Mesenchymal stem cell (in vitro differentiated cells and primary cell): ENCODE results near the gene ANXA7.

Experiments
- DNase-seq: peaks from one replicate; pipeline ENCODE4 v3.0.0-alpha.2; 2013
- H2AFZ ChIP-seq: one replicate; pipeline ENCODE4 v1.6.1; 2013; ENCODE audit warnings: low read depth, mild to moderate bottlenecking, control low read depth, inconsistent platforms, low read length, moderate library complexity
- H2AK5ac ChIP-seq: 2 replicates; pipeline ENCODE4 v1.6.1; 2013; ENCODE audit warnings: low read length, moderate library complexity, mild to moderate bottlenecking, inconsistent platforms; ENCODE audit not compliant: severe bottlenecking
- H2BK120ac ChIP-seq: one replicate; pipeline ENCODE4 v1.6.1; 2013; ENCODE audit warnings: low read depth, mild to moderate bottlenecking, inconsistent platforms, low read length, moderate library complexity
- H2BK12ac ChIP-seq, 2 experiments: one replicate each; pipeline ENCODE4 v1.6.1; 2013; ENCODE audit warnings: inconsistent platforms in 2 of 2, low read length in 2 of 2, mild to moderate bottlenecking in 2 of 2, moderate library complexity in 2 of 2, control low read depth in 1 of 2
- H2BK15ac ChIP-seq: one replicate; pipeline ENCODE4 v1.6.1; 2013; ENCODE audit warnings: mild to moderate bottlenecking, low read depth, inconsistent platforms; ENCODE audit not compliant: poor library complexity, severe bottlenecking
- H2BK5ac ChIP-seq: 2 replicates; pipeline ENCODE4 v1.6.1; 2013; ENCODE audit warnings: low read depth, mild to moderate bottlenecking, low read length, control low read depth, inconsistent platforms; ENCODE audit not compliant: poor library complexity, severe bottlenecking
- H3K14ac ChIP-seq, 2 experiments: one replicate each; pipeline ENCODE4 v1.6.1; 2013; ENCODE audit warnings: inconsistent platforms in 2 of 2, low read length in 2 of 2, control low read depth in 1 of 2, mild to moderate bottlenecking in 1 of 2, moderate library complexity in 1 of 2
- H3K18ac ChIP-seq, 2 experiments: one replicate each; pipeline ENCODE4 v1.6.1; 2013; ENCODE audit warnings: inconsistent platforms in 2 of 2, low read length in 2 of 2, control low read depth in 1 of 2, low read depth in 1 of 2, mild to moderate bottlenecking in 1 of 2
- H3K23ac ChIP-seq, 2 experiments: one replicate each; pipeline ENCODE4 v1.6.1; 2013; ENCODE audit warnings: inconsistent platforms in 2 of 2, low read length in 2 of 2, mild to moderate bottlenecking in 2 of 2, moderate library complexity in 2 of 2, control low read depth in 1 of 2
- H3K27ac ChIP-seq: 2 replicates; pipeline ENCODE4 v1.5.1; 2013; ENCODE audit warnings: mild to moderate bottlenecking, moderate library complexity, low read length, control low read depth, inconsistent platforms; ENCODE audit not compliant: poor library complexity, severe bottlenecking
- H3K27me3 ChIP-seq, 2 experiments: 2 replicates each; pipeline versions ENCODE4 v1.6.1 to v1.7.0; 2013; ENCODE audit warnings: low read length in 2 of 2, mild to moderate bottlenecking in 2 of 2, moderate library complexity in 2 of 2, control low read depth in 1 of 2, inconsistent platforms in 1 of 2; ENCODE audit not compliant: control insufficient read depth in 1 of 2, insufficient read depth in 1 of 2
- H3K36me3 ChIP-seq, 2 experiments: 2 replicates each; pipeline versions ENCODE4 v1.6.1 to v1.7.0; 2013; ENCODE audit warnings: low read length in 2 of 2, control low read depth in 1 of 2, inconsistent platforms in 1 of 2, low read depth in 1 of 2, mild to moderate bottlenecking in 1 of 2; ENCODE audit not compliant: insufficient read depth in 2 of 2, control insufficient read depth in 1 of 2
- H3K4ac ChIP-seq, 2 experiments: one replicate each; pipeline ENCODE4 v1.6.1; 2013; ENCODE audit warnings: inconsistent platforms in 2 of 2, low read length in 2 of 2, mild to moderate bottlenecking in 2 of 2, moderate library complexity in 2 of 2, control low read depth in 1 of 2, low read depth in 1 of 2
- H3K4me1 ChIP-seq: 2 replicates; pipeline ENCODE4 v1.6.1; 2013; ENCODE audit warnings: low read depth, low read length, control low read depth; ENCODE audit not compliant: control insufficient read depth, insufficient read depth
- H3K4me2 ChIP-seq: 2 replicates; pipeline ENCODE4 v1.6.1; 2013; ENCODE audit warnings: low read length, mild to moderate bottlenecking, inconsistent platforms; ENCODE audit not compliant: poor library complexity, severe bottlenecking
- H3K4me3 ChIP-seq, 2 experiments: 2 replicates each; pipeline versions ENCODE4 v1.5.1 to v1.7.0; 2013; ENCODE audit warnings: low read length in 2 of 2, mild to moderate bottlenecking in 2 of 2, control low read depth in 1 of 2, low read depth in 1 of 2; ENCODE audit not compliant: insufficient read depth in 1 of 2
- H3K79me1 ChIP-seq: replicated peaks from 2 replicates; pipeline ENCODE4 v1.6.1; 2013; ENCODE audit warnings: mild to moderate bottlenecking, control low read depth, low read length, inconsistent platforms; ENCODE audit not compliant: poor library complexity, severe bottlenecking
- H3K9ac ChIP-seq: 2 replicates; pipeline ENCODE4 v1.7.0; 2013; ENCODE audit warnings: mild to moderate bottlenecking, low read length, moderate library complexity
- H3K9me3 ChIP-seq: 2 replicates; pipeline ENCODE4 v1.7.0; 2013; ENCODE audit warnings: mild to moderate bottlenecking, low read length; ENCODE audit not compliant: control insufficient read depth
- H4K8ac ChIP-seq: one replicate; pipeline ENCODE4 v1.6.1; 2013; ENCODE audit warnings: inconsistent platforms, mild to moderate bottlenecking, low read length, moderate library complexity
- H4K91ac ChIP-seq: one replicate; pipeline ENCODE4 v1.6.1; 2013; ENCODE audit warnings: mild to moderate bottlenecking, low read length, inconsistent platforms
- WGBS: methylation state at CpG from one replicate; pipeline ENCODE4 v1.1.7; 2013; ENCODE audit warnings: mixed read lengths; 5-methylcytosine and 5-hydroxymethylcytosine counted together

ANXA7 gene

GRCh38 chr10:73344269-73344668 is 69.6 kb downstream of the ANXA7 start:
- Histone ChIP-seq H3K4me2 (no peak overlapping the region), H2AK5ac (no peak overlapping the region), H2BK15ac (no peak overlapping the region), H3K23ac (no peak overlapping the region), H2BK12ac (no peak overlapping the region), H3K9me3 (no peaks in the 10 kb centered on the region), H4K8ac (no peak overlapping the region), H2BK5ac (no peak overlapping the region), H3K36me3 (peaks cover 6 to 19% of the 10 kb centered on the region in 2 experiments), H3K4me3 (no peak overlapping the region), H3K27me3 (no peaks in the 10 kb centered on the region), H3K4ac (no peak overlapping the region), H4K91ac (no peak overlapping the region), H3K4me1 (peaks cover 2% of the 10 kb centered on the region), H2BK120ac (no peak overlapping the region), H3K14ac (no peak overlapping the region), H3K79me1 (no peaks in the 10 kb centered on the region), H2AFZ (no peak overlapping the region), H3K9ac (no peak overlapping the region), H3K27ac (no peak overlapping the region), H3K18ac (no peak overlapping the region)
- WGBS = 100% methylated on average over 1 of the region's 1 CpG
- DNase-seq = no peak

GRCh38 chr10:73340121-73340520 is 73.7 kb downstream of the ANXA7 start:
- H3K27me3 ChIP-seq = no peaks in the 10 kb centered on the region
- no peak overlapping the region for H3K14ac ChIP-seq
- no peak overlapping the region for H3K18ac ChIP-seq
- no peak overlapping the region for H2AFZ ChIP-seq
- no peak overlapping the region for H3K4me2 ChIP-seq
- no peak overlapping the region for H3K23ac ChIP-seq
- no peak overlapping the region for H2BK12ac ChIP-seq
- H3K27ac ChIP-seq = no peak overlapping the region
- peaks cover 4 to 6% of the 10 kb centered on the region in 2 experiments for H3K36me3 ChIP-seq
- no peak overlapping the region for H3K4ac ChIP-seq
- WGBS = 79% methylated on average over 3 of the region's 3 CpGs
- no peaks in the 10 kb centered on the region for H3K79me1 ChIP-seq
- H2AK5ac ChIP-seq = no peak overlapping the region
- H3K9me3 ChIP-seq = no peaks in the 10 kb centered on the region
- H4K91ac ChIP-seq = no peak overlapping the region
- H3K9ac ChIP-seq = no peak overlapping the region
- H2BK120ac ChIP-seq = no peak overlapping the region
- no peak overlapping the region for H2BK5ac ChIP-seq
- DNase-seq = no peak
- no peak overlapping the region for H3K4me3 ChIP-seq
- H3K4me1 ChIP-seq = peaks cover 2% of the 10 kb centered on the region
- no peak overlapping the region for H2BK15ac ChIP-seq
- no peak overlapping the region for H4K8ac ChIP-seq

- DNase-seq = no peak
- H3K27me3 ChIP-seq = no peaks in the 10 kb centered on the region
- H2BK15ac ChIP-seq = no peak overlapping the region
- no peak overlapping the region for H3K23ac ChIP-seq
- no peak overlapping the region for H4K91ac ChIP-seq
- no peak overlapping the region for H2BK5ac ChIP-seq
- peaks cover 2% of the 10 kb centered on the region for H3K4me1 ChIP-seq
- no peaks in the 10 kb centered on the region for H3K9me3 ChIP-seq
- 85% methylated on average over 7 of the region's 7 CpGs for WGBS
- no peak overlapping the region for H2BK12ac ChIP-seq
- H3K4ac ChIP-seq = no peak overlapping the region
- H3K4me2 ChIP-seq = no peak overlapping the region
- H4K8ac ChIP-seq = no peak overlapping the region
- H3K9ac ChIP-seq = no peak overlapping the region
- no peak overlapping the region for H2AFZ ChIP-seq
- H2BK120ac ChIP-seq = no peak overlapping the region
- no peak overlapping the region for H3K18ac ChIP-seq
- H3K27ac ChIP-seq = no peak overlapping the region
- H3K14ac ChIP-seq = no peak overlapping the region
- H3K79me1 ChIP-seq = no peaks in the 10 kb centered on the region
- H2AK5ac ChIP-seq = no peak overlapping the region
- no peak overlapping the region for H3K4me3 ChIP-seq
- H3K36me3 ChIP-seq = peaks cover 4 to 6% of the 10 kb centered on the region in 2 experiments
Observed at GRCh38 chr10:73339436-73339835, 74.4 kb downstream of the ANXA7 start.

GRCh38 chr10:73338801-73339368 is 75.0 kb downstream of the ANXA7 start:
- no peaks in the 10 kb centered on the region for H3K9me3 ChIP-seq
- no peak overlapping the region for H3K18ac ChIP-seq
- no peak overlapping the region for H3K23ac ChIP-seq
- H4K91ac ChIP-seq = no peak overlapping the region
- DNase-seq = no peak
- no peaks in the 10 kb centered on the region for H3K79me1 ChIP-seq
- 87% methylated on average over 6 of the region's 8 CpGs for WGBS
- H3K4me2 ChIP-seq = no peak overlapping the region
- peaks cover 4 to 6% of the 10 kb centered on the region in 2 experiments for H3K36me3 ChIP-seq
- H4K8ac ChIP-seq = no peak overlapping the region
- no peak overlapping the region for H3K4me3 ChIP-seq
- H3K9ac ChIP-seq = no peak overlapping the region
- H2AFZ ChIP-seq = no peak overlapping the region
- no peak overlapping the region for H2BK5ac ChIP-seq
- H3K4me1 ChIP-seq = peaks cover 2% of the 10 kb centered on the region
- no peak overlapping the region for H2AK5ac ChIP-seq
- no peak overlapping the region for H2BK120ac ChIP-seq
- no peak overlapping the region for H3K27ac ChIP-seq
- no peak overlapping the region for H2BK12ac ChIP-seq
- H3K14ac ChIP-seq = no peak overlapping the region
- no peak overlapping the region for H2BK15ac ChIP-seq
- H3K27me3 ChIP-seq = no peaks in the 10 kb centered on the region
- no peak overlapping the region for H3K4ac ChIP-seq
